Neural progenitor cell (in vitro differentiated cells): ENCODE results near the gene LMO1.

Experiments
- CTCF ChIP-seq: fragments of 200-600 bp; sonication (generic); IDR thresholded peaks from 2 replicates; pipeline ENCODE4 v1.5.1; 2017; ENCODE audit warnings: antibody characterized with exemption, mild to moderate bottlenecking
- EZH2 ChIP-seq: fragments of 200-600 bp; sonication (generic); IDR thresholded peaks from 2 replicates; pipeline ENCODE4 v1.6.1; 2017; ENCODE audit warnings: antibody characterized with exemption, mild to moderate bottlenecking, moderate library complexity

- TF ChIP-seq EZH2 (no peak), CTCF (no peak)
Measured at GRCh38 chr11:8227156-8228152, 36.2 kb downstream of the LMO1 start.
